Cerebellar cortex (tissue), 1 donor: ENCODE measurements around the gene PCP4L1.
"Not testable (repeated sequence)": the region's sequence is repeated elsewhere in the genome, so short reads cannot be mapped to it uniquely, and the experiment has no call there.

ENCODE experiments used
- DNase-seq: peaks from one replicate; pipeline ENCODE4 v3.0.0-alpha.2; 2015; ENCODE audit warnings: low spot score

Gene PCP4L1

GRCh38 chr1:161314201-161314981 is 55.8 kb downstream of the PCP4L1 start, which contains the start of gene SDHC:
SDHC (plus strand) TSS chr1:161314381; CDS start chr1:161314406, 25 bp downstream.
- DNase-seq, result peak; percentile 95

- not testable (repeated sequence) for DNase-seq
Measured at GRCh38 chr1:161315841-161316674, 57.5 kb downstream of the PCP4L1 start.

- DNase-seq, result no peak
Measured at GRCh38 chr1:161324020-161324419, 65.5 kb downstream of the PCP4L1 start.

- no peak for DNase-seq
Measured at GRCh38 chr1:161330346-161330745, 71.8 kb downstream of the PCP4L1 start.

- DNase-seq, result no peak
Measured at GRCh38 chr1:161333166-161333565, 74.6 kb downstream of the PCP4L1 start.
